HCT116 (cell line): ENCODE measurements around the gene MICALL2. TPM values are rescaled to one million over a fixed set of nuclear protein-coding genes. Genes with fewer than 3 reads are reported as not detected.

Experiments used
- ATAC-seq: fragments of 200-7000 bp; cut with Tn5 transposase; 2 replicates; pipeline ENCODE4 v1.9.1; 2020; ENCODE audit warnings: mild to moderate bottlenecking, moderate library complexity
- BruUV-seq: library from RNA; stranded (reverse); fragments of 400-500 nt; replicated peaks from 2 replicates; lab custom pipeline; 2021; lab: Mats Ljungman, UMichigan
- CTCF ChIA-PET: fragments of 300-600 bp; sonication (Branson Sonifier 250); formaldehyde crosslinking; loops from one replicate; lab custom pipeline; 2021; ENCODE audit warnings: antibody characterized with exemption; lab: Charles Lee
- POLR2A ChIA-PET: fragments of 300-600, 350-600 bp; sonication (Branson Sonifier 250); formaldehyde crosslinking; loops from one replicate; lab custom pipeline; 2021; ENCODE audit warnings: antibody characterized with exemption; lab: Charles Lee
- RAD21 ChIA-PET, 2 experiments: fragments of 300-600 bp; sonication (Branson Sonifier 250); formaldehyde crosslinking; loops; one replicate each; lab custom pipeline; 2023; ENCODE audit warnings: low total read pairs in 2 of 2; ENCODE audit not compliant: uncharacterized antibody in 2 of 2, unreplicated experiment in 2 of 2, low non-redundant PET in 1 of 2; lab: Charles Lee
- DNase-seq: peaks from one replicate; pipeline ENCODE4 v3.0.0-alpha.2; 2010; ENCODE audit warnings: low read depth, low spot score
- H2AFZ ChIP-seq: fragments of 200-600 bp; shearing (Covaris generic), sonication (generic); 2 replicates; pipeline ENCODE4 v1.6.1; 2017; ENCODE audit warnings: low read depth, mixed run types, mixed read lengths, antibody characterized with exemption, low read length; ENCODE audit not compliant: poor library complexity, severe bottlenecking
- H3K27ac ChIP-seq: 2 replicates; pipeline ENCODE4 v1.5.1; 2012; ENCODE audit warnings: low read depth, low read length
- H3K27me3 ChIP-seq: fragments of 200-600 bp; sonication (generic); 2 replicates; pipeline ENCODE4 v1.6.1; 2016; ENCODE audit warnings: mixed run types, low read length, mixed read lengths; ENCODE audit not compliant: insufficient read depth
- H3K36me3 ChIP-seq, 2 experiments: fragments of 200-500 bp in 1 of 2; fragments of 200-600 bp in 1 of 2; sonication (Bioruptor generic) in 1 of 2; sonication (generic) in 1 of 2; 2 replicates each; pipeline versions ENCODE4 v1.5.1 to v1.6.1; 2014 to 2016; ENCODE audit warnings: low read length in 2 of 2, inconsistent platforms in 1 of 2, mixed read lengths in 1 of 2, mixed run types in 1 of 2; ENCODE audit not compliant: insufficient read depth in 2 of 2, control insufficient read depth in 1 of 2
- H3K4me1 ChIP-seq, 2 experiments: fragments of 200-600 bp in 1 of 2; sonication (generic) in 1 of 2; 2 replicates each; pipeline versions ENCODE4 v1.5.1 to v1.6.1; 2012 to 2017; ENCODE audit warnings: low read length in 2 of 2, inconsistent platforms in 1 of 2, mild to moderate bottlenecking in 1 of 2, mixed read lengths in 1 of 2, mixed run types in 1 of 2, moderate library complexity in 1 of 2; ENCODE audit not compliant: insufficient read depth in 2 of 2, control insufficient read depth in 1 of 2
- H3K4me2 ChIP-seq: fragments of 200-600 bp; sonication (generic); 2 replicates; pipeline ENCODE4 v1.6.1; 2017; ENCODE audit warnings: mixed run types, low read length, mixed read lengths
- H3K4me3 ChIP-seq, 2 experiments: fragments of 200-600 bp in 1 of 2; sonication (generic) in 1 of 2; replicated peaks in 1 of 2; 2 replicates each; pipeline ENCODE4 v1.5.1; 2011 to 2016; ENCODE audit warnings: low read length in 2 of 2, control low read depth in 1 of 2, low read depth in 1 of 2, mild to moderate bottlenecking in 1 of 2, mixed read lengths in 1 of 2, mixed run types in 1 of 2
- H3K79me2 ChIP-seq: fragments of 200-600 bp; sonication (generic); 2 replicates; pipeline ENCODE4 v1.6.1; 2017; ENCODE audit warnings: mild to moderate bottlenecking, mixed run types, low read length, moderate library complexity, mixed read lengths; ENCODE audit not compliant: insufficient read depth
- H3K9ac ChIP-seq: fragments of 200-600 bp; sonication (generic); 2 replicates; pipeline ENCODE4 v1.6.1; 2016; ENCODE audit warnings: low read length, mixed read lengths
- H3K9me2 ChIP-seq: fragments of 200-600 bp; sonication (generic), shearing (Covaris generic); 2 replicates; pipeline ENCODE4 v1.6.1; 2017; ENCODE audit warnings: mixed run types, mild to moderate bottlenecking, moderate library complexity; ENCODE audit not compliant: insufficient read depth
- H3K9me3 ChIP-seq, 2 experiments: fragments of 200-500 bp in 1 of 2; fragments of 200-600 bp in 1 of 2; sonication (Bioruptor generic) in 1 of 2; sonication (generic) in 1 of 2; 2 replicates each; pipeline ENCODE4 v1.6.1; 2014 to 2017; ENCODE audit warnings: low read length in 2 of 2, mixed read lengths in 2 of 2, inconsistent platforms in 1 of 2, low read depth in 1 of 2, mild to moderate bottlenecking in 1 of 2, mixed run types in 1 of 2, moderate library complexity in 1 of 2; ENCODE audit not compliant: control insufficient read depth in 1 of 2, insufficient read depth in 1 of 2
- H4K20me1 ChIP-seq: fragments of 200-600 bp; sonication (generic), shearing (Covaris generic); 2 replicates; pipeline ENCODE4 v1.6.1; 2017; ENCODE audit warnings: mixed run types, mild to moderate bottlenecking, moderate library complexity; ENCODE audit not compliant: insufficient read depth
- ATF3 ChIP-seq: IDR thresholded peaks from 2 replicates; pipeline ENCODE4 v1.6.1; 2012
- CBX3 ChIP-seq: IDR thresholded peaks from 2 replicates; pipeline ENCODE4 v1.6.1; 2012; ENCODE audit warnings: low read depth
- EGR1 ChIP-seq: IDR thresholded peaks from 2 replicates; pipeline ENCODE4 v1.6.1; 2012; ENCODE audit warnings: low read depth
- ELF1 ChIP-seq: IDR thresholded peaks from 2 replicates; pipeline ENCODE4 v1.6.1; 2012; ENCODE audit warnings: low read depth, borderline replicate concordance
- EZH2 ChIP-seq: fragments of 200-600 bp; sonication (generic); IDR thresholded peaks from 2 replicates; pipeline ENCODE4 v1.6.1; 2017; ENCODE audit warnings: antibody characterized with exemption, mixed run types
- JUND ChIP-seq: IDR thresholded peaks from 2 replicates; pipeline ENCODE4 v1.6.1; 2012
- POLR2A ChIP-seq: IDR thresholded peaks from 2 replicates; pipeline ENCODE4 v1.7.0; 2011; ENCODE audit warnings: borderline replicate concordance; ENCODE audit not compliant: insufficient read depth, insufficient read length; ENCODE audit errors: extremely low read depth
- RAD21 ChIP-seq: IDR thresholded peaks from 2 replicates; pipeline ENCODE4 v1.6.1; 2012; ENCODE audit warnings: low read depth, mild to moderate bottlenecking
- REST ChIP-seq: IDR thresholded peaks from 2 replicates; pipeline ENCODE4 v1.6.1; 2012; ENCODE audit warnings: low read depth
- SP1 ChIP-seq: IDR thresholded peaks from 2 replicates; pipeline ENCODE4 v1.6.1; 2012; ENCODE audit warnings: low read depth
- SRF ChIP-seq: IDR thresholded peaks from 2 replicates; pipeline ENCODE4 v1.6.1; 2012; ENCODE audit warnings: low read depth
- TCF7L2 ChIP-seq: IDR thresholded peaks from 2 replicates; pipeline ENCODE4 v1.7.0; 2011; ENCODE audit warnings: borderline replicate concordance, inconsistent platforms; ENCODE audit not compliant: insufficient read depth, insufficient read length; ENCODE audit errors: extremely low read depth
- YY1 ChIP-seq: IDR thresholded peaks from 2 replicates; pipeline ENCODE4 v1.6.1; 2011; ENCODE audit warnings: low read length, low read depth, moderate library complexity, mild to moderate bottlenecking; ENCODE audit not compliant: insufficient replicate concordance; ENCODE audit errors: extremely low read depth
- ZNF274 ChIP-seq: fragments of 200-500 bp; sonication (Bioruptor generic); IDR thresholded peaks from 2 replicates; pipeline ENCODE4 v1.6.1; 2014; ENCODE audit warnings: mild to moderate bottlenecking, low read depth, low read length, inconsistent platforms
- intact Hi-C: fragments of 100-400 bp; cut with micrococcal nuclease; formaldehyde crosslinking; loops from 2 replicates; pipeline ENCODE4 v1.10.0; 2022
- total RNA-seq: library from RNA; stranded (reverse); gene quantifications from one replicate; pipeline ENCODE4 v1.2.1, GENCODE V29; 2021; ENCODE audit not compliant: unreplicated experiment
- TF ChIP-seq, protein P1 (sequence below): IDR thresholded peaks from 2 replicates; pipeline ENCODE4 v1.6.1; 2011; ENCODE audit warnings: mild to moderate bottlenecking, low read length, moderate library complexity; ENCODE audit not compliant: insufficient replicate concordance; ENCODE audit errors: extremely low read depth

The MICALL2 gene
- total RNA-seq, 1 experiment from 2014 or later, result 60.7 TPM

DNA sequence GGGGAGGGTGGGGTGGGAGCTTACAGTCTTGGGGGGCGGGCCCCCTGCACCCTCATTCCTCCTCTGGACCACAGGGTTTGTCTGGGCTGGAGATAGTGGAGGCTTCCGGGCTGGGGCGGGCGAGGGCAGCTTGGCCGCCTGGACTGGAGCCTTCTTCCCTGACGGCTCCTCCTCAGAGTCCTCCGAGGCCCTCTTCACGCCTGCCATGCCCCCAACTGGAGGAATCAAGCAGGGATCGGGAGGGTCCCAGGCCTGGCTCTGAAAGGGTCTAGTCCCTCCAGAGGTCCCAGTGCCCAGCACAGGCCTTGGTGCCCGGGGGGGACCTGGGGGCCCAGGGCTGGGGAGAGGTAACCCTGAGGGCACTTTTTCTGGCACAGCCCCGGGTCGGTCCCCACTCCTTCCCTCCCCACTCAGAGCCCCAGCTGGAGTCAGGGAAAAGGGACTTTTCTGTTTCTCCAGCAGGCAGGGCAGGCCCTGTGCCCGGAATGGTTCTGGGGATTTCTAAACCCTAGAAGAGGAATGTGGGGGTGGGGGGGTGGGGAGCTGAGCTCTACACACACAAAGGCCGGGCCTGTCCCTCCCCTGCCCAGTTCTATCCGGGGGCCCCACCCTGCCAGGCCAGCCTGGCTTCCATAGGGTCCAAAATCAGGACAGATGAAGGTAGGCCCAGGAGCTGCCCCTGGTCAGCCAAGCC lies 11.6 kb downstream of the MICALL2 start:
- Histone ChIP-seq H3K4me3 (no peak overlapping the region), H4K20me1 (no peaks in the 10 kb centered on the region), H3K9ac (no peak overlapping the region), H3K9me2 (no peaks in the 10 kb centered on the region), H3K27me3 (no peaks in the 10 kb centered on the region), H3K27ac (no peak overlapping the region), H3K79me2 (peaks cover 20% of the 10 kb centered on the region; the same call in 1 of the 2 replicates), H3K9me3 (no peaks in the 10 kb centered on the region), H3K36me3 (no peaks in the 10 kb centered on the region; a peak in 1 of 4 replicates), H3K4me1 (peaks cover 0 to 3% of the 10 kb centered on the region in 2 experiments; a peak in 2 of 4 replicates), H2AFZ (no peak overlapping the region), H3K4me2 (no peak overlapping the region)
- no peak for ATAC-seq
- TF ChIP-seq SP1, result no peak
- no peak for TF ChIP-seq POLR2A
- TF ChIP-seq EGR1, result no peak
- no peak for TF ChIP-seq YY1
- TF ChIP-seq SRF, result no peak
- ChIA-PET RAD21 (no interaction called here), POLR2A (no interaction called here), CTCF (no interaction called here)
- BruUV-seq, result no TSS peak
- intact Hi-C loops, result no loop called here
- DNase-seq, result no peak

GRCh38 chr7:1447112-1447511 lies 12.2 kb downstream of the MICALL2 start:
- no peak overlapping the region for H3K4me2 ChIP-seq
- no peak overlapping the region for H3K9ac ChIP-seq
- peaks cover 14% of the 10 kb centered on the region; the same call in 1 of the 2 replicates for H3K79me2 ChIP-seq
- ATAC-seq (peak; percentile 14), DNase-seq (no peak)
- H3K9me3 ChIP-seq, result no peaks in the 10 kb centered on the region
- BruUV-seq, result no TSS peak
- H3K27me3 ChIP-seq, result no peaks in the 10 kb centered on the region
- no peaks in the 10 kb centered on the region for H3K9me2 ChIP-seq
- H2AFZ ChIP-seq, result no peak overlapping the region
- peak overlapping the region; percentile 67; the same call in 1 of the 2 replicates for H3K27ac ChIP-seq
- intact Hi-C loops, result no loop called here
- CTCF ChIA-PET, result no interaction called here
- RAD21 ChIA-PET, result no interaction called here
- POLR2A ChIA-PET, result no interaction called here
- H4K20me1 ChIP-seq, result no peaks in the 10 kb centered on the region
- no peaks in the 10 kb centered on the region; a peak in 1 of 4 replicates for H3K36me3 ChIP-seq
- H3K4me3 ChIP-seq, result no peak overlapping the region
- peaks cover 0 to 3% of the 10 kb centered on the region in 2 experiments; a peak in 2 of 4 replicates for H3K4me1 ChIP-seq
- TF ChIP-seq ZNF274, result no peak
- TF ChIP-seq EZH2, result no peak
- TF ChIP-seq ELF1, result no peak
- no peak for TF ChIP-seq JUND
- TF ChIP-seq REST, result no peak
- TF ChIP-seq, protein P1, sequence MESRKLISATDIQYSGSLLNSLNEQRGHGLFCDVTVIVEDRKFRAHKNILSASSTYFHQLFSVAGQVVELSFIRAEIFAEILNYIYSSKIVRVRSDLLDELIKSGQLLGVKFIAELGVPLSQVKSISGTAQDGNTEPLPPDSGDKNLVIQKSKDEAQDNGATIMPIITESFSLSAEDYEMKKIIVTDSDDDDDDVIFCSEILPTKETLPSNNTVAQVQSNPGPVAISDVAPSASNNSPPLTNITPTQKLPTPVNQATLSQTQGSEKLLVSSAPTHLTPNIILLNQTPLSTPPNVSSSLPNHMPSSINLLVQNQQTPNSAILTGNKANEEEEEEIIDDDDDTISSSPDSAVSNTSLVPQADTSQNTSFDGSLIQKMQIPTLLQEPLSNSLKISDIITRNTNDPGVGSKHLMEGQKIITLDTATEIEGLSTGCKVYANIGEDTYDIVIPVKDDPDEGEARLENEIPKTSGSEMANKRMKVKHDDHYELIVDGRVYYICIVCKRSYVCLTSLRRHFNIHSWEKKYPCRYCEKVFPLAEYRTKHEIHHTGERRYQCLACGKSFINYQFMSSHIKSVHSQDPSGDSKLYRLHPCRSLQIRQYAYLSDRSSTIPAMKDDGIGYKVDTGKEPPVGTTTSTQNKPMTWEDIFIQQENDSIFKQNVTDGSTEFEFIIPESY, result no peak
- no peak for TF ChIP-seq TCF7L2
- TF ChIP-seq ATF3, result no peak
- TF ChIP-seq SP1, result no peak
- TF ChIP-seq RAD21, result no peak
- TF ChIP-seq CBX3, result no peak
